Measurements from ENCODE around the gene EFNA3.

DNA sequence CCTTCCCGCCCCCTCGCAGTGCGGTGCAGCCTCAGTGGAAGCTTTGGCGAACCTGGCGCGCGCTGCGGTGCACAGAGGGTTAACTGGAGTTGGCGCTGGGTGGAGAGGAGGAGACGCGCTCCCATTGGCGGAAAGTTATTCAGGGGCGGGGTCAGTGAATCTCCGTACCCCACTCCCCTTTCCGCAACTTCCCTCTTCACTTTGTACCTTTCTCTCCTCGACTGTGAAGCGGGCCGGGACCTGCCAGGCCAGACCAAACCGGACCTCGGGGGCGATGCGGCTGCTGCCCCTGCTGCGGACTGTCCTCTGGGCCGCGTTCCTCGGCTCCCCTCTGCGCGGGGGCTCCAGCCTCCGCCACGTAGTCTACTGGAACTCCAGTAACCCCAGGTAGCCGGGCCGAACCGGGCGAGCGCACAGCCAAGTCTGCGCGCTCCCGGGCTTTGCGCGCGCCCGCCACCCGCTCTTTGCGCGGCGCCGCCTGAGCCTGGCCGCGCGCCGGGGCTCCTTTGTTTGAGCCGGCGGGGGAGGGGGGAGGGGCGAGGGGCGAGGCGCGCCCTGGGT is 15.0 kb upstream of the EFNA3 start, which contains the start of gene EFNA4:
- TF ChIP-seq EZH2 (IDR thresholded peaks at IDR 0.05; ENCODE audit: insufficient read depth, low read length): no peak
- TF ChIP-seq, protein P1, sequence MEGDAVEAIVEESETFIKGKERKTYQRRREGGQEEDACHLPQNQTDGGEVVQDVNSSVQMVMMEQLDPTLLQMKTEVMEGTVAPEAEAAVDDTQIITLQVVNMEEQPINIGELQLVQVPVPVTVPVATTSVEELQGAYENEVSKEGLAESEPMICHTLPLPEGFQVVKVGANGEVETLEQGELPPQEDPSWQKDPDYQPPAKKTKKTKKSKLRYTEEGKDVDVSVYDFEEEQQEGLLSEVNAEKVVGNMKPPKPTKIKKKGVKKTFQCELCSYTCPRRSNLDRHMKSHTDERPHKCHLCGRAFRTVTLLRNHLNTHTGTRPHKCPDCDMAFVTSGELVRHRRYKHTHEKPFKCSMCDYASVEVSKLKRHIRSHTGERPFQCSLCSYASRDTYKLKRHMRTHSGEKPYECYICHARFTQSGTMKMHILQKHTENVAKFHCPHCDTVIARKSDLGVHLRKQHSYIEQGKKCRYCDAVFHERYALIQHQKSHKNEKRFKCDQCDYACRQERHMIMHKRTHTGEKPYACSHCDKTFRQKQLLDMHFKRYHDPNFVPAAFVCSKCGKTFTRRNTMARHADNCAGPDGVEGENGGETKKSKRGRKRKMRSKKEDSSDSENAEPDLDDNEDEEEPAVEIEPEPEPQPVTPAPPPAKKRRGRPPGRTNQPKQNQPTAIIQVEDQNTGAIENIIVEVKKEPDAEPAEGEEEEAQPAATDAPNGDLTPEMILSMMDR (IDR thresholded peaks at IDR 0.05; ENCODE audit: insufficient read depth, low read depth, low read length): no peak
